Stimulated activated CD8-positive, alpha-beta memory T cell treated with anti-CD3 and anti-CD28 coated beads, Interleukin-12 subunit alpha, Interleukin-12 subunit beta, amount 100 ng/mL, for 4 hours (primary cell): ENCODE measurements around the gene ADGRG3.

Source experiments
- DNase-seq: peaks from one replicate; pipeline ENCODE4 v3.0.0-alpha.2; 2020; ENCODE audit warnings: low read depth

The ADGRG3 gene

GRCh38 chr16:57681950-57682728, 14.0 kb downstream of the ADGRG3 start:
- DNase-seq: no peak

- no peak for DNase-seq
Measured at GRCh38 chr16:57682809-57683635, 14.9 kb downstream of the ADGRG3 start.

- no peak for DNase-seq
Measured at GRCh38 chr16:57683636-57684545, 15.8 kb downstream of the ADGRG3 start.

GRCh38 chr16:57684626-57685358, 16.7 kb downstream of the ADGRG3 start:
- no peak for DNase-seq

- no peak for DNase-seq
Measured at GRCh38 chr16:57685633-57686032, 17.5 kb downstream of the ADGRG3 start.

- DNase-seq: no peak
Measured at GRCh38 chr16:57686577-57686976, 18.5 kb downstream of the ADGRG3 start.

- no peak for DNase-seq
Measured at GRCh38 chr16:57687363-57687929, 19.3 kb downstream of the ADGRG3 start.

GRCh38 chr16:57688487-57688986, 20.4 kb downstream of the ADGRG3 start:
- no peak for DNase-seq

- DNase-seq: no peak
Measured at GRCh38 chr16:57688987-57689761, 21.1 kb downstream of the ADGRG3 start.

GRCh38 chr16:57689762-57690558, 21.9 kb downstream of the ADGRG3 start:
- DNase-seq: peak; percentile 15

- DNase-seq: no peak
Measured at GRCh38 chr16:57690782-57691471, 22.8 kb downstream of the ADGRG3 start.

- DNase-seq: no peak
Measured at GRCh38 chr16:57692636-57693035, 24.5 kb downstream of the ADGRG3 start.

GRCh38 chr16:57693550-57693949, 25.4 kb downstream of the ADGRG3 start:
- no peak for DNase-seq

- no peak for DNase-seq
Measured at GRCh38 chr16:57694231-57694724, 26.2 kb downstream of the ADGRG3 start.

GRCh38 chr16:57694725-57695679, 26.9 kb downstream of the ADGRG3 start, which contains the start of gene DRC7:
Gene DRC7 (plus strand): TSS chr16:57694806. CDS start chr16:57697950, 3,144 bp downstream.
- no peak for DNase-seq

GRCh38 chr16:57695680-57696069, 27.6 kb downstream of the ADGRG3 start:
- DNase-seq: no peak

GRCh38 chr16:57696240-57696639, 28.1 kb downstream of the ADGRG3 start:
- DNase-seq: no peak
